ENCODE data around the gene SEC61G. TPM values are rescaled to one million over a fixed set of nuclear protein-coding genes. Genes with fewer than 3 reads are reported as not detected.
A peak's percentile ranks its signal among the peaks of the same experiment; 100 is the strongest.

The SEC61G gene
- total RNA-seq, 6 experiments from 2014 or later, result 44.0 to 171 (median 77.5) TPM

DNA sequence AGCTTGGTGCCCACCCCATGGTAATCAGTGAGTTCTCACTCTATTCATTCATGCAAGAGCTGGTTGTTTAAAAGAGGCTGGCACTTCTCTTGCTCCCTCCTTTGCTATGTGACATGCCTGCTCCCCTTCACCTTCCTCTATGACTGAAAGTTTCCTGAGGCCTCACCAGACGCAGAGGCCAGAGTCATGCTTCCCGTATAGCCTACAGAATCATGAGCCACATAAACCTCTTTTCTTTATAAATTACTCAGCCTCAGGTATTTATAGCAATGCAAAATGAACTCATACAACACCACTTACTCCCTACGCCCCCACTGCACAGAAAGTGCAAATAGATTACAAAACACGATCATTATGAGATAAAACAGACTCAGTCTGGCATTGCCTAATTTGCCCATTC lies 39.0 kb downstream of the SEC61G start:
- H3K4me3 ChIP-seq, result no peak overlapping the region
- no peak overlapping the region for H3K27ac ChIP-seq
- no peaks in the 10 kb centered on the region for H3K27me3 ChIP-seq
- no peak for TF ChIP-seq POLR2A (IDR thresholded peaks at IDR 0.05)
- TF ChIP-seq, protein P1, sequence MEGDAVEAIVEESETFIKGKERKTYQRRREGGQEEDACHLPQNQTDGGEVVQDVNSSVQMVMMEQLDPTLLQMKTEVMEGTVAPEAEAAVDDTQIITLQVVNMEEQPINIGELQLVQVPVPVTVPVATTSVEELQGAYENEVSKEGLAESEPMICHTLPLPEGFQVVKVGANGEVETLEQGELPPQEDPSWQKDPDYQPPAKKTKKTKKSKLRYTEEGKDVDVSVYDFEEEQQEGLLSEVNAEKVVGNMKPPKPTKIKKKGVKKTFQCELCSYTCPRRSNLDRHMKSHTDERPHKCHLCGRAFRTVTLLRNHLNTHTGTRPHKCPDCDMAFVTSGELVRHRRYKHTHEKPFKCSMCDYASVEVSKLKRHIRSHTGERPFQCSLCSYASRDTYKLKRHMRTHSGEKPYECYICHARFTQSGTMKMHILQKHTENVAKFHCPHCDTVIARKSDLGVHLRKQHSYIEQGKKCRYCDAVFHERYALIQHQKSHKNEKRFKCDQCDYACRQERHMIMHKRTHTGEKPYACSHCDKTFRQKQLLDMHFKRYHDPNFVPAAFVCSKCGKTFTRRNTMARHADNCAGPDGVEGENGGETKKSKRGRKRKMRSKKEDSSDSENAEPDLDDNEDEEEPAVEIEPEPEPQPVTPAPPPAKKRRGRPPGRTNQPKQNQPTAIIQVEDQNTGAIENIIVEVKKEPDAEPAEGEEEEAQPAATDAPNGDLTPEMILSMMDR (IDR thresholded peaks at IDR 0.05), result no peak
- no peaks in the 10 kb centered on the region for H3K9me3 ChIP-seq
- H3K4me1 ChIP-seq, result no peaks in the 10 kb centered on the region
- ATAC-seq (no peak), DNase-seq (no peak)
- no peaks in the 10 kb centered on the region for H3K36me3 ChIP-seq
- WGBS (ENCODE audit: insufficient coverage, low coverage, low lambda C conversion rate, missing lambda C conversion rate), result 61% methylated on average over 4 of the region's 4 CpGs
- intact Hi-C loops (cut with DNase I), result no loop called here

DNA sequence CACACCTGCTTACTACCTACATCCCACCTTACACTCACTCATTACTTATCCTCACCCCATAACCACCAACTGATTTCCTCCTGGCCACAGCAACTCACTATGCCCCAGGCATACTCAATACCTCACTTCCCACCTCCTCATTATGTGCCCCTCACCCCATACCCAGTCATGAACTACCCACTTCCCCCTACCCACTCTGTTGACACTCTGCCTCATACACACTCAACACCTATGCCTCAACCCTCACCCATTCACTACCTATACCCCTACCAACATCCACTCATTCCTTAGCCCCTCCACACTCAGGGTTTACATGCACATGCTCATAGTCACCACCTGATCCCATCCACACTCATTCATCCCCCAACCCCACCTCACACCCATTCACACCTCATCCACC lies 39.6 kb downstream of the SEC61G start:
- no peaks in the 10 kb centered on the region for H3K36me3 ChIP-seq
- intact Hi-C loops (cut with DNase I), result no loop called here
- no peak overlapping the region for H3K4me3 ChIP-seq
- no peak overlapping the region for H3K27ac ChIP-seq
- TF ChIP-seq, protein P1 (IDR thresholded peaks at IDR 0.05), result no peak
- TF ChIP-seq POLR2A (IDR thresholded peaks at IDR 0.05), result no peak
- H3K27me3 ChIP-seq, result no peaks in the 10 kb centered on the region
- no peak for ATAC-seq
- no peaks in the 10 kb centered on the region for H3K9me3 ChIP-seq
- DNase-seq, result no peak
- no peaks in the 10 kb centered on the region for H3K4me1 ChIP-seq

DNA sequence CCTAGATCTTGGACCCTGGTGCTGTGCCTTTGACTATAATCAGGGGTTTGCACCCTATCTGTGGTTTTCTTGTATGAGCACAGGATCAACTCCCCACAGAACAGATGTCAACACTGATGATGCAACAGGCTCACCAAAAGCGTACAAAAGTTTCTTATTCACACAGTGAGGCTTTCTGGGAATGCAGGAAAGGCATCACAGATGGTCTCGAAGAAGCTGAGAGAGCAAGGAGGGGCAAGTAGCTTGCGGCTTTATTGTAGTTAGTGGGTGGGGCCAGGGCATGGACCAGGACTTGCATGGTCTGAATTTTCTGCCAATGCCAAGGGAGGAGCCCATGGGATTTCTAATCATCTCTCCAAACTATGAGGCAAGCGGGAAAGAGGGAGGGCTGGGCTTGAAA lies 46.2 kb downstream of the SEC61G start:
- Histone ChIP-seq H3K9me3 (no peaks in the 10 kb centered on the region), H3K36me3 (no peaks in the 10 kb centered on the region), H3K27ac (no peak overlapping the region), H3K27me3 (no peaks in the 10 kb centered on the region), H3K4me1 (no peaks in the 10 kb centered on the region), H3K4me3 (no peak overlapping the region)
- ATAC-seq (no peak), DNase-seq (no peak)
- no peak for TF ChIP-seq POLR2A (IDR thresholded peaks at IDR 0.05)
- TF ChIP-seq, protein P1 (IDR thresholded peaks at IDR 0.05), result no peak
- 78% methylated on average over 3 of the region's 4 CpGs for WGBS (ENCODE audit: insufficient coverage, low coverage, low lambda C conversion rate, missing lambda C conversion rate)
- intact Hi-C loops (cut with DNase I), result no loop called here

DNA sequence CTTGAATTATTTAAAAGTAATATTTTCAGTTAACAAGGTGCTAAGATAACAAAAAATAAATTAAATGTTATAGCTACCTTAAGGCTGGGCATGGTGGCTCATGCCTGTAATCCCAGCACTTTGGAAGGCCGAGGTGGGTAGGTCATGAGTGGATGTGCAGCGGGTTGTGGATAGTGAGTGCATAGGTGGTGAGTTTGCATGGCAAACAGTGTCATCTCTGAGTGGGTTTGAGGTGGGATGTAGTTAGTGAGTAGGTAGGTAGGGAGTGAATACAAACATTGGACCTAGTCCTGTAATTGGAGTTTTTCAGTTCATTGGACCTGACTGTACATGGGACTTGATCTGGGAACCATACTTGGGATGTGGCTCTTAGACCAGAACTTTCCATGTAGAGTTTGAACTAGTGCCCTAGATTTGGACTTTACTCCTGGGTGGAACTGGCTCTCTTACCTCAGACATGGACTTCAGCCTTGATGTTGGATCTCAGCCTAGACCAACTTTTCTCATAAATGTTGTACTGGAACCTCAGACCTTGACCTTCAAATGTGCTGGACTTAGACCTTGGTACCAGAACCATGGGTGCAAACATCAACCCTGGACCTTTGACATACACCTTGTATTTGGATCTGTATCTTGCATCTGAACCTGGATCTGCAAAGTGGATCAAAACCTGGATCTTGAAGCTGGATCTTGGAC lies 47.0 kb downstream of the SEC61G start:
- Histone ChIP-seq H3K36me3 (no peaks in the 10 kb centered on the region), H3K4me3 (no peak overlapping the region), H3K9me3 (no peaks in the 10 kb centered on the region), H3K27me3 (no peaks in the 10 kb centered on the region), H3K27ac (no peak overlapping the region), H3K4me1 (no peaks in the 10 kb centered on the region)
- DNase-seq (no peak), ATAC-seq (peak in 3 of 4 donors; percentile 25 to 59 (median 47))
- TF ChIP-seq, protein P1 (IDR thresholded peaks at IDR 0.05), result no peak
- TF ChIP-seq POLR2A (IDR thresholded peaks at IDR 0.05), result no peak
- 32% methylated on average over 2 of the region's 2 CpGs for whole genome bisulfite sequencing (ENCODE audit: insufficient coverage, low coverage, low lambda C conversion rate, missing lambda C conversion rate)
- intact Hi-C loops (cut with DNase I), result no loop called here

DNA sequence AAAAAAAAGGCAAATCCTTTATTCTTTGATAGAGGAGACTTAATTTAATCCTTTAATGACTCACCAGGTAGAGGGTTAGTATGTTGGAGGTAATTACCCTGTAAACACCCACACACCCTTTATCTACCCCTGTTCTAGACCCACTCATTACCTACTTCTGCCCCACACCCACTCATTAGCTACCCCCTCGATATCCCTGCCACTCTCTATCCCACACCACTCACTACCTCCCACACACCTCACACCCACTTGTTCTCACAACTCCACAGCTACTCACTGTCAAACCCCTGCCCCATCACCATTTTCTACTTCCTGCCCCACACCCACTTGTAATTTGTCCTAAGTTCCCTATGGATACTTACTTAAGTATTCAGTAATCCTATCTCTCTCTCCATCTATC lies 49.7 kb downstream of the SEC61G start:
- no peak for TF ChIP-seq POLR2A (IDR thresholded peaks at IDR 0.05)
- TF ChIP-seq, protein P1 (IDR thresholded peaks at IDR 0.05), result no peak
- Histone ChIP-seq H3K4me1 (no peaks in the 10 kb centered on the region), H3K27ac (no peak overlapping the region), H3K27me3 (no peaks in the 10 kb centered on the region), H3K4me3 (no peak overlapping the region), H3K36me3 (no peaks in the 10 kb centered on the region), H3K9me3 (no peaks in the 10 kb centered on the region)
- no peak for DNase-seq
- ATAC-seq, result no peak
- 36% methylated on average over 1 of the region's 1 CpG for WGBS (ENCODE audit: insufficient coverage, low coverage, low lambda C conversion rate, missing lambda C conversion rate)
- intact Hi-C loops (cut with DNase I), result no loop called here
